NB4 (cell line): ENCODE results near the gene TPM4.

Experiments used
- MYC ChIP-seq: IDR thresholded peaks from 2 replicates; pipeline ENCODE4 v1.6.1; 2011; ENCODE audit warnings: low read depth, low read length
- POLR2A ChIP-seq: IDR thresholded peaks from 2 replicates; pipeline ENCODE4 v1.6.1; 2011; ENCODE audit warnings: mild to moderate bottlenecking; ENCODE audit not compliant: insufficient read length; ENCODE audit errors: extremely low read depth
- TF ChIP-seq, protein P1 (sequence below): IDR thresholded peaks from 2 replicates; pipeline ENCODE4 v1.6.1; 2011; ENCODE audit warnings: low read depth, low read length
- TF ChIP-seq, protein P2 (sequence below): IDR thresholded peaks from one replicate; pipeline ENCODE4 v1.5.1; 2012; ENCODE audit warnings: low read depth, low read length

DNA sequence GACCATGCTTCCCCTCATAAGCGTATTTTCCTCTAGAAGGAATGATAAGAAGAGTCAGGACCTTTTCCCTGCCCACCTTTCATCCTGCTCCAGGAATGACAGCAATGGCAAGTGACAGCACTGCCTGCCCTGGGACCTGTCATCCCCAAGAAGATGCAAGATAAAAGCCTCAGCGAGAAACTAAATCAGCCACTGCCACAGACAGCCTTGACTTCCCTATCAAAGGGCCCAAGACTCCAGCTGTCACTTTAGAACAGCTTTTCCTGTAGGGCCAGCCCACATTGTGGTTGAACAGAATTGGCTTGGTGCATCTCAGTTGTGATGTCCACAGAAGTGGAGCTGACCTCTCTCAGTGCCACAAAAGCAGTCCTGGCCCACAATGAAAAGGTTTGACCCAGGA lies 36.5 kb downstream of the TPM4 start:
- TF ChIP-seq, protein P1, sequence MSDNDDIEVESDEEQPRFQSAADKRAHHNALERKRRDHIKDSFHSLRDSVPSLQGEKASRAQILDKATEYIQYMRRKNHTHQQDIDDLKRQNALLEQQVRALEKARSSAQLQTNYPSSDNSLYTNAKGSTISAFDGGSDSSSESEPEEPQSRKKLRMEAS, result no peak
- TF ChIP-seq POLR2A, result no peak
- TF ChIP-seq, protein P2, sequence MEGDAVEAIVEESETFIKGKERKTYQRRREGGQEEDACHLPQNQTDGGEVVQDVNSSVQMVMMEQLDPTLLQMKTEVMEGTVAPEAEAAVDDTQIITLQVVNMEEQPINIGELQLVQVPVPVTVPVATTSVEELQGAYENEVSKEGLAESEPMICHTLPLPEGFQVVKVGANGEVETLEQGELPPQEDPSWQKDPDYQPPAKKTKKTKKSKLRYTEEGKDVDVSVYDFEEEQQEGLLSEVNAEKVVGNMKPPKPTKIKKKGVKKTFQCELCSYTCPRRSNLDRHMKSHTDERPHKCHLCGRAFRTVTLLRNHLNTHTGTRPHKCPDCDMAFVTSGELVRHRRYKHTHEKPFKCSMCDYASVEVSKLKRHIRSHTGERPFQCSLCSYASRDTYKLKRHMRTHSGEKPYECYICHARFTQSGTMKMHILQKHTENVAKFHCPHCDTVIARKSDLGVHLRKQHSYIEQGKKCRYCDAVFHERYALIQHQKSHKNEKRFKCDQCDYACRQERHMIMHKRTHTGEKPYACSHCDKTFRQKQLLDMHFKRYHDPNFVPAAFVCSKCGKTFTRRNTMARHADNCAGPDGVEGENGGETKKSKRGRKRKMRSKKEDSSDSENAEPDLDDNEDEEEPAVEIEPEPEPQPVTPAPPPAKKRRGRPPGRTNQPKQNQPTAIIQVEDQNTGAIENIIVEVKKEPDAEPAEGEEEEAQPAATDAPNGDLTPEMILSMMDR, result no peak
- no peak for TF ChIP-seq MYC
